Stimulated activated CD8-positive, alpha-beta memory T cell treated with anti-CD3 and anti-CD28 coated beads, Interleukin-7, amount 100 ng/mL, for 48 hours (primary cell): ENCODE measurements around the gene TSPAN7.

Source experiments
- DNase-seq, 2 donors: peaks; one replicate each; pipeline ENCODE4 v3.0.0-alpha.2; 2020; ENCODE audit warnings: low read depth in 1 of 2; ENCODE audit errors: extremely low read depth in 1 of 2

The TSPAN7 gene

DNA sequence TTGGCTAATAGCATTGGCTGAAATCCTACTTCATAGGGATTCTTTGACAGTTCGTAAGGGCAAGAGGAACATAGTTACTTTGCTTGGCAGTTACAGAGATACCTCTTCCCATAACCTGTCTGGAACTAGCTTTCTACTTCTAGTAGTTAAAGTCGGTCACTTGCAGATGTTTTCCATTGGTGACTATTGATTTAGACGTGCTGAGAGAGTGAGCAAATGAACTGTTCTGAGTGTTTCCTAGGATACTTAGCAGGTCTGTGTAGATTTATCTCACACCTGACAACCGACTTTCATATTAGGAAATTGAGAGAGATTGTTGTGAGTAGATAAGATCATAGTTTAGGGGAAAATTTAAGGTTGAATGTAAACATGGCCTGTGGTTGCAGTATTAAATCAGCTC lies 116.8 kb downstream of the TSPAN7 start:
- no peak for DNase-seq

DNA sequence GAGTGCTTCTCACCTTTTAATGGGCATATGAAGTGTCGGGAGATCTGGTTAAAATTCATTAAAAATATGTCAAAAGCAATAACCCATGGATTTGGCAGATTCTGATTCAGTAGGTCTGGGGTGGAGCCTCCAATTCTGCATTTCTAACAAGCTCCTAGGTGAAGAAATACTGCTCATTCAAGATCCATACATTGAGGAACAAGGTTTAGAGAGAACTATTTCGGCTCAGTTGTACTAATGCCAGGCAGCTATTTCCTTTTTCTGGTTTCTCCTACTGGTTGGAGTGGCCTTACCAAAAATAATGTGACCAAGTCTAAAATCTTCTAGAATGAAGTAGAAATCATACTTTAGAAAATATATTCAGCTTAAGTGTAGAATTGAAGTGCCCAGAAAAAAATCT lies 117.5 kb downstream of the TSPAN7 start:
- DNase-seq, result no peak

- no peak for DNase-seq
Measured at GRCh38 chrX:38679695-38680094, 118.4 kb downstream of the TSPAN7 start.

GRCh38 chrX:38682095-38682494 lies 120.8 kb downstream of the TSPAN7 start:
- DNase-seq, result no peak

DNA sequence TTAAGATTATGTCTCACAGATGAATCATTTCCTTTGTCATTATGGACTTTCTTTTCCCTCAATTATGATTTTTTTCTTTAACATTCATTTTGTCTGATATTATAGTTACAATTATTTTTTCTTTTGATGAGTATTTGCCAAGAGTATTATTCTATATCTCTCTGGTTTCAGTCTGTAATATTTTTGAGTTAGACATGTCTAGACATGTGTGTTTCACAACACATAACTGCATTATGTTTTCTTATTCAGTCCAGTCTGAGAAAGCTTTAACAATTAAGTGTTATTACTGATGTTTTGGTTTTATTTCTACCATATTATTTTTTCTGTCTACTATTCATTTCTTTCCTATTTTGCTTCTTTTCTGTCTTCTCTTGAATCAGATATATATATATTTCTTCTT lies 131.6 kb downstream of the TSPAN7 start:
- no peak for DNase-seq

- no peak for DNase-seq
Measured at GRCh38 chrX:38694394-38694793, 133.1 kb downstream of the TSPAN7 start.

DNA sequence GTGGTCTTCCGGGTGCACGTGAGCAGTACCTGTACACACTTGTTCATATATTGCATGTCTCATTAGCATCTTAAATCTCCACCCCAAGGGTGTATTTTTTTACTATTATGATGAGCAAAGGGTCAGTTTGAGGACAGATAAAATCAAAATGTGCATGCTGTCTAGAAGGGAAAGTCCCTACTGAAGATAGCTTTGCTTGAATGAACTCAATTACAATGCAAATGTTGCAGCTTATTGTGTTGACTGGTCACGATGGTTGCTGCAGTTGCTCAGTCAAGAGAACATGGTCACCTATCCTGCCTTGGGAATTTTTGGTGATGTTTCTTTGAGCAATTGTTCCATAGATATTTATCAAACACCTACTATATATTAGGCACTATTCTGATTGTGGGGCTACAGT lies 136.1 kb downstream of the TSPAN7 start:
- DNase-seq, result no peak

DNA sequence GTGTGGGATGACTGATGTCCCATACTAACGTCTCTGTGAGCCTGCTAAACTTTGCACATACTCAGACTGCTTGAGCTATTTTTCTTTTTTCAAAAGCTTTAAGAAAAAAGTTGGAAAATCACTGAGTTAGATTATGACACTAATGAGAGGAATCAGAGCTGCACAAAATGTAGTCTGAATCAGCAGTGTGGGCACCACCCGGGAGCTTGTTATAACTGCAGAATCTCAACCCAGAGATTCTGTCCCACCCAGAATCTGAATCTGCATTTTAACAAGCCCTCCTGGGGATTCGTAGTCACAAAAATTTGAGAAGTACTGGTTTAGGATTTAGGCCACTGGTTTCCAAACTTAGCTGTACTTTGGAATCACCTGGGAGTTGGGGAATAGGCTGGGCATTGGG lies 137.8 kb downstream of the TSPAN7 start:
- DNase-seq, result no peak

DNA sequence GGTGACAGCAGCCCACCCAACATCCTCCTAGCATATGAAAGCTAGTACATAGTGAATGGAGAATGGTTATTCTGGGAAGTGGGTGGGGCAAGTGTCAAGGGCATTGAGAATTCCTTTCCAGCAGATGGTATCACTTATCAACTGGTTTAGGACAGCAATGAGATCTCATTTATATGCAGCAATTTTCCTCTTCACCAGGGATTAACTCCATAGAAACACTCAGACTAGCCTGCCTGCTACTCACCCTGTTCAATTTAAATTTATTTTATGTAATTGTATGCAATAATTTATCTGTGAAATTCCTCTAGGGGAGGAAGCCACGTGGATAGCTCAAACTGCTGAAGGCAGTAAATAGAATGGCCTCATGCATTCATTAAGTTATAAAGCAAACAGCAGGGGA lies 138.4 kb downstream of the TSPAN7 start:
- no peak for DNase-seq

DNA sequence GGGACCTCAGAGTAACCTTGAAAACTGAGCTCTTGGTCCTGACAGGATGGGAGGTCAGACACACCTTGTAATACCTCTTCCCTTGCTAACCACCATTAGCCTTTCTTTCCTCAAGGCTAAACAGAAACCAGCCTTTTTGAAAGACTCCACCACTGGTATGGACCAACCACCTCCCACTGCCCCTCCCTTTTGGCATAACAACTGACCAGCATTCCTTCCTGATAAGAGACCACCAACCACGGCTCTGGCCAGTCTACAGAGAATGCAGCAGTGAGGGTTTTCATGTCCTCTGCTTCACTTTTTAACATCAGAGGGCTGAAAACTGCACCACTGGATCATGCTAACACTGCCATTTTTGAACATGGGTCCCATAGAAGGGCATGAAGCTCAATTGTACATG lies 139.7 kb downstream of the TSPAN7 start:
- DNase-seq, result no peak

DNA sequence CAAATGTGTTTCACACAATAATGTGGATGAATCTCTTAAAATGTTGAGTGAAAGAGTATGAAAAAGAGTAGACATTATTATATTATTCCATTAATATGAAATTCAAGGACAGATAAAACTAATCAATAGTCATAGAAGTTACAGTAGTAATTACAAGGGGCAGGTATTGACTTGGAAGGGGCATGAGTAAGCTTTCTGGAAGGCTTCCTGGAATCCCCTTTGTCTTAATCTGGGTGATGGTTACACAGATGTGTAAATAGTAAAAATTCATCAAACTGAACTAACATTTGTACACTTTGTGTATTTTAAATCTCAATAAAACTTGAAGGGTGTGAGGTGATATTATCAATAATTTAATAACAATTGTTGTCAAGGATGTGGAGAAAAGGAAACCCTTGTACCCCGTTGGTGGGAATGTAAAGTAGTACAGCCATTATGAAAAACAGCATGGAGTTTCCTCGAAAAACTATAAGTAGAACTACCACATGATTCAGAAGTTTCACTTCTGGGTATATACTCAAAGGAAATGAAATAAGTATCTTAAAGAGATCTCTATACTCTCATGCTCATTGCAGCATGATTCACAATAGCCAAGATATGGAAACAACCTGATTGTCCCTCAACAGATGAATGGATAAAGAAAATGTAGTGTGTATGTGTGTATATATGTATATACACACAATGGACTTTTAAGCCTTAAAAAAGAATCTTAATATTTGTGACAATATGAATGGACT lies 143.0 kb downstream of the TSPAN7 start:
- DNase-seq, result no peak

DNA sequence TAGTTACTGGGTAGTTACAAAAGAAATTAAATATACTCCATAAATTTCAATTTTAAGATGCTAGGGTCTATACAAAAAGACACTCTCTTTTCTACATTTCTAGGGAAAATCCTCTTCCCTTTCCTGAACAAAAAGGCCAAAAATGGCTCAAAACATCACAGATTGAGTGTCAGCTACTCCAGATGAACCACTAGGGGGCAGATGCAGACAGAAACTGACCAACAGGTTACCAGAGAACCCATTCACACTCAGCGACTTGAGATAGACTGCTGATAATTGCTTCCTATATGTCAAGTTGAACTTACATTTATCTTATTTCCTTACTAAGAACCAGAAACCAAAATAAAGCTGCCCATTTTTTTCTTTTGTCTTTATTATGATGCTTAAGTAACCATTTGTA lies 156.5 kb downstream of the TSPAN7 start:
- no peak for DNase-seq

DNA sequence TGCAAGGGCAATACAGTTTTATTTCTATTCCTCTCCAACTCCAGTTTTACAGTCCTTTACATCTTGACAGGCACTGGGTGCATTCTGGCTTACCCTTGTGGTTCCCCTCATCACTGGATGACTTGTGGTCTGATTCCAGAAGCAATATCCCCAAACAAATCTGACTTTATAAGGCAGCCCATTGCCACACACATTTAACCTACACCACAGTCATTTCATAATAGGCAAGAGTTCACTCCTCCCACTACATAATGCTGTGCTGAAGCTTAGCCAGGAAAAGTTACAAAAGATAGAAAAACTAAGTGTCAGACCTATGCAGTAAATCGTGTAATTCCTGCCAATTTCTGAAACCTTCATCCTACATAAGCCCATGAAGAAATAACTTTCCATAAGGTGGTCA lies 157.0 kb downstream of the TSPAN7 start:
- no peak for DNase-seq

DNA sequence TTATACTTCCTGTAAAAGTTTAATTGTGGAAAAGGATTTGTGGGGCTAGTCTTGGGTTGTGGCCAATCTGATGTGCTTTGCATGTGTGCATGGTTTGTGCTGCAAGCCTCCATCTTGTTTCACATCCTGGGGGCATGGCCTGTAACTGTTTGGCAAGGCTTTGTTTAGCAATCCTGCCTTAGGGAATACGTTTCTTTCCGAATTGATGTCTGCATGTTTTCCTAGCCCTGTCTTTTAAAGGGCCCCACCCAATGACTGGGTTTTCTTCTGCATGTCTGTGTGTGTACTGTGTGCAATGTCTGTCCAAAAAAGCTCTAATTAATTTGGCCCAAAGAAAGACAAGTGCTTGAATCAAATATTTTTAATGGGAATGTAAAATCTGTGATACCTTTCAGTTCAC lies 165.3 kb downstream of the TSPAN7 start:
- DNase-seq, result no peak

DNA sequence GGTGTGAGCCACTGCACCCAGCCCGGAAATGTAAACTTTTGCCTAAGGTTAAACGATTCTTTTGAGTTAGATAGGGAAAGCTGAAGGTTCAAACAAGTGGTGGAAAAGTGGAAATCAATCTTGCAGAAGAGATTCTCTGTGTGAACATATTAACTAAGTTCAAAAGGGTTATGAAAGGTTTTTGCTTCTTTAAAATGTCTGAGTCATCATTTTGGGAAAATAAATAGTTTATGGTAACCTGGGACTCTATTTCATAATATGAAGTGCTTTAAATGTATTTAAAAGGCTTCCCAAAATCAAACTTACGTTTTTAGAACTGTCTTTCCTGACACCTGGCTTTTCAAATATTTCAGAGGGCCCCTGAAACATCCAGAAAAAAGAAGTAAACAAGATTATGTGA lies 166.3 kb downstream of the TSPAN7 start:
- DNase-seq, result no peak

- no peak for DNase-seq
Measured at GRCh38 chrX:38732866-38733265, 171.5 kb downstream of the TSPAN7 start.
